Breast epithelium (tissue), 3 donors: Measurements from ENCODE around the gene MUC22.

ENCODE experiments used
- CTCF ChIP-seq, 3 donors: fragments of 450-650 bp; IDR thresholded peaks; one replicate each; pipeline ENCODE4 v1.5.1; 2016 to 2017; ENCODE audit warnings: antibody characterized with exemption in 3 of 3, mild to moderate bottlenecking in 3 of 3, moderate library complexity in 3 of 3
- POLR2AphosphoS5 ChIP-seq, 3 donors: sonication (generic); formaldehyde crosslinking; IDR thresholded peaks; one replicate each; pipeline ENCODE4 v1.6.1; 2017; ENCODE audit warnings: antibody characterized with exemption in 3 of 3

DNA sequence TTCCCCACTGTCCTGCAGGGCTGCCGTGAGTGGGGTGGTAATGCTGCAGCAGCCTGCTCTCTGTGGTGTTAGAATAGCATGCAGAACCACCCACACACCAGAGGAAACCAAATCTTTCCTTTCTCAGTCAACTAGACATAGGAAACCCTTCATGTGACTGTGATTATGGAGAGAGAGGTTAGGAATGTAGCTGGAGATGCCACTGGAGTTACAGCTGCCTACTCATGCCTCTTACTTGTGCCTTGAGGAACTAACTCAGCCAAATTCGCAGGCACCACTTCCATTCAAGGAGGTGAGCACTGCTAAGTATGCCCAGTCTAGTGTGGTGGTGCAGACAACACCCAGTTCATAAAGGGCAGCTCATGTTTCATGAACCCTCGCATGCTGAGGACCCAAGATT is 27.4 kb downstream of the MUC22 start:
- TF ChIP-seq CTCF (IDR thresholded peaks at IDR 0.05): no peak
- no peak for TF ChIP-seq POLR2AphosphoS5 (IDR thresholded peaks at IDR 0.05)
